GM12878 (cell line): ENCODE data around the gene TBRG4. TPM values are rescaled to one million over a fixed set of nuclear protein-coding genes. Genes with fewer than 3 reads are reported as not detected.
"Not testable (repeated sequence)": the region's sequence is repeated elsewhere in the genome, so short reads cannot be mapped to it uniquely, and the experiment has no call there.

ENCODE experiments used
- ATAC-seq: fragments of 200-7000 bp; cut with Tn5 transposase; 3 replicates; pipeline ENCODE4 v1.9.1; 2020; ENCODE audit warnings: mild to moderate bottlenecking, moderate library complexity
- BruUV-seq: library from RNA; stranded (reverse); fragments of 400-500 nt; replicated peaks from 2 replicates; lab custom pipeline; 2021; lab: Mats Ljungman, UMichigan
- CTCF ChIA-PET: fragments of 300-600 bp; sonication (Branson Sonifier 250); formaldehyde crosslinking; extraction: SDS; loops from one replicate; lab custom pipeline; 2021; ENCODE audit warnings: inconsistent platforms; lab: Yijun Ruan, JAX
- POLR2A ChIA-PET: fragments of 350-600 bp; formaldehyde crosslinking; extraction: SDS; loops from one replicate; lab custom pipeline; 2021; ENCODE audit warnings: inconsistent platforms; lab: Charles Lee
- RAD21 ChIA-PET: fragments of 300-600 bp; sonication (Branson Sonifier 250); formaldehyde crosslinking; loops from one replicate; lab custom pipeline; 2023; ENCODE audit warnings: antibody characterized with exemption; ENCODE audit not compliant: unreplicated experiment; lab: Charles Lee
- SMC1A ChIA-PET: fragments of 300-600 bp; sonication (Branson Sonifier 250); formaldehyde crosslinking; loops from one replicate; lab custom pipeline; 2023; ENCODE audit not compliant: unreplicated experiment, uncharacterized antibody; lab: Charles Lee
- DNase-seq: peaks from one replicate; pipeline ENCODE4 v3.0.0-alpha.2; 2011; ENCODE audit warnings: low read depth, low spot score
- FAIRE-seq: peaks from 3 replicates; lab custom pipeline; 2011; peaks lifted over from hg19 to GRCh38; lab: Jason Lieb, UNC
- H2AFZ ChIP-seq: 2 replicates; pipeline ENCODE4 v1.6.0; 2011; ENCODE audit warnings: low read depth, low read length, control low read depth; ENCODE audit not compliant: control insufficient read depth
- H3K27ac ChIP-seq: 2 replicates; pipeline ENCODE4 v1.5.1; 2011; ENCODE audit warnings: control low read depth; ENCODE audit not compliant: control insufficient read depth, insufficient read depth
- H3K27me3 ChIP-seq, 2 experiments: replicated peaks in 1 of 2; 2 replicates each; pipeline versions ENCODE4 v1.6.0 to v1.6.1; 2011; ENCODE audit warnings: low read length in 1 of 2; ENCODE audit not compliant: control insufficient read depth in 2 of 2, insufficient read depth in 2 of 2
- H3K36me3 ChIP-seq, 2 experiments: 2 replicates each; pipeline ENCODE4 v1.5.1; 2011; ENCODE audit warnings: low read length in 1 of 2; ENCODE audit not compliant: control insufficient read depth in 2 of 2, insufficient read depth in 2 of 2
- H3K4me1 ChIP-seq: 2 replicates; pipeline ENCODE4 v1.6.1; 2011; ENCODE audit warnings: mild to moderate bottlenecking, low read length, moderate library complexity, mixed read lengths; ENCODE audit not compliant: control insufficient read depth, insufficient read depth
- H3K4me2 ChIP-seq: 2 replicates; pipeline ENCODE4 v1.6.0; 2011; ENCODE audit warnings: control low read depth; ENCODE audit not compliant: control insufficient read depth, insufficient read depth
- H3K4me3 ChIP-seq: fragments of 200-600 bp; sonication (generic); 2 replicates; pipeline ENCODE4 v1.5.1; 2016
- H3K79me2 ChIP-seq: 2 replicates; pipeline ENCODE4 v1.6.0; 2011; ENCODE audit warnings: low read length; ENCODE audit not compliant: control insufficient read depth, insufficient read depth
- H3K9ac ChIP-seq: 2 replicates; pipeline ENCODE4 v1.8.0; 2011; ENCODE audit warnings: low read length, control low read depth, mixed read lengths; ENCODE audit not compliant: control insufficient read depth, insufficient read depth
- H3K9me3 ChIP-seq: replicated peaks from 3 replicates; pipeline ENCODE4 v1.5.1; 2011; ENCODE audit warnings: mild to moderate bottlenecking, low read length; ENCODE audit not compliant: control insufficient read depth, insufficient read depth
- H4K20me1 ChIP-seq: 2 replicates; pipeline ENCODE4 v1.6.0; 2011; ENCODE audit not compliant: control insufficient read depth, insufficient read depth
- CREB1 ChIP-seq: IDR thresholded peaks from 2 replicates; pipeline ENCODE4 v1.6.1; 2012; ENCODE audit warnings: low read depth, mild to moderate bottlenecking, inconsistent platforms
- MEF2A ChIP-seq: IDR thresholded peaks from 2 replicates; pipeline ENCODE4 v1.6.1; 2011; ENCODE audit warnings: low read depth, mild to moderate bottlenecking, low read length, moderate library complexity; ENCODE audit not compliant: insufficient read depth
- NBN ChIP-seq: fragments of 450-650 bp; IDR thresholded peaks from 2 replicates; pipeline ENCODE4 v1.6.1; 2016
- POLR2A ChIP-seq: IDR thresholded peaks from 2 replicates; pipeline ENCODE4 v1.6.1; 2011; ENCODE audit warnings: low read depth, mild to moderate bottlenecking, low read length
- RELA ChIP-seq: fragments of 450-650 bp; IDR thresholded peaks from 2 replicates; pipeline ENCODE4 v1.8.0; 2014; ENCODE audit warnings: borderline replicate concordance; ENCODE audit not compliant: partially characterized antibody
- SIX5 ChIP-seq: IDR thresholded peaks from 2 replicates; pipeline ENCODE4 v1.6.1; 2011; ENCODE audit warnings: mild to moderate bottlenecking, low read depth, low read length, moderate library complexity; ENCODE audit not compliant: severe bottlenecking
- STAT1 ChIP-seq: fragments of 450-650 bp; conservative IDR thresholded peaks from 2 replicates; pipeline ENCODE4 v1.6.1; 2014; ENCODE audit warnings: antibody characterized with exemption, mild to moderate bottlenecking
- TCF7 ChIP-seq: IDR thresholded peaks from 2 replicates; pipeline ENCODE4 v1.6.1; 2014; ENCODE audit warnings: antibody characterized with exemption, borderline replicate concordance
- ZBTB40 ChIP-seq: fragments of 450-650 bp; IDR thresholded peaks from 2 replicates; pipeline ENCODE4 v1.6.1; 2016; ENCODE audit warnings: mild to moderate bottlenecking, moderate library complexity, borderline replicate concordance
- ZNF384 ChIP-seq: IDR thresholded peaks from 2 replicates; pipeline ENCODE4 v1.6.1; 2012; ENCODE audit warnings: low read depth, mild to moderate bottlenecking, low read length, improper control_type of control experiment, borderline replicate concordance
- ZZZ3 ChIP-seq: IDR thresholded peaks from 2 replicates; pipeline ENCODE4 v1.6.1; 2011; ENCODE audit warnings: low read depth; ENCODE audit not compliant: control insufficient read depth, insufficient read length
- WGBS: methylation state at CpG from one replicate; pipeline ENCODE4 v1.1.6; 2016; ENCODE audit warnings: low lambda C conversion rate; ENCODE audit not compliant: insufficient replicate concordance, insufficient coverage; ENCODE audit errors: missing lambda C conversion rate; 5-methylcytosine and 5-hydroxymethylcytosine counted together
- in situ Hi-C: fragments of 300-500 bp; cut with MboI; formaldehyde crosslinking; loops from 9 replicates; pipeline ENCODE4 v1.14.3; 2018; ENCODE audit warnings: mixed read lengths
- intact Hi-C: fragments of 100-400 bp; cut with micrococcal nuclease; formaldehyde crosslinking; loops from one replicate; pipeline ENCODE4 v1.14.2; 2022; ENCODE audit not compliant: unreplicated experiment
- polyA plus RNA-seq, 11 experiments: library from polyadenylated mRNA; depleted of rRNA in 4 of 11; unstranded in 6 of 11; stranded (reverse) in 5 of 11; fragments of >200 nt; fragmentation: Nextera tagmentation in 4 of 11; fragmentation: Illumina TruSeq in 1 of 11; extraction: Ambion mirVana in 4 of 11; extraction: Trizol in 1 of 11; gene quantifications; 1 replicate in 1 of 11; 2 replicates in 10 of 11; pipeline versions ENCODE4 v1.2.1 to v1.2.3, GENCODE V29; 2011 to 2016; ENCODE audit warnings: inconsistent platforms in 2 of 11, missing spikeins in 2 of 11, low read depth in 1 of 11
- total RNA-seq, 4 experiments: library from RNA; depleted of rRNA in 3 of 4; stranded (reverse); fragments of >200 nt in 3 of 4; fragmentation: Illumina TruSeq in 1 of 4; extraction: Trizol in 1 of 4; gene quantifications; 2 replicates each; pipeline versions ENCODE4 v1.2.1 to v1.2.3, GENCODE V29; 2013 to 2021

Gene TBRG4
- total and polyA plus RNA-seq, 10 of the 15 experiments (the other 5 are each of a cell fraction or from before 2014, with no cell fraction given) = 8.4 to 130 (median 118) TPM

GRCh38 chr7:45155357-45155900 lies 43.9 kb upstream of the TBRG4 start:
- H3K27ac ChIP-seq = no peak overlapping the region
- no peak for TF ChIP-seq CREB1
- no peak for TF ChIP-seq RELA
- TF ChIP-seq MEF2A = no peak
- TF ChIP-seq ZZZ3 = no peak
- no peak for TF ChIP-seq POLR2A
- TF ChIP-seq ZNF384 = no peak
- no peak for TF ChIP-seq TCF7
- TF ChIP-seq NBN = no peak
- no peak for TF ChIP-seq SIX5
- no peak for TF ChIP-seq STAT1
- TF ChIP-seq ZBTB40 = no peak
- no peaks in the 10 kb centered on the region for H3K36me3 ChIP-seq
- H3K27me3 ChIP-seq = peaks cover 3 to 5% of the 10 kb centered on the region in 2 experiments; a peak in 2 of 4 replicates
- intact Hi-C loops (no loop called here), in situ Hi-C loops (loop anchor here (25.0 kb wide), 1 partner anchor 707 kb away; the partner anchor contains the start of gene CCDC201)
- H3K79me2 ChIP-seq = no peaks in the 10 kb centered on the region
- no peak overlapping the region for H3K9ac ChIP-seq
- RAD21 ChIA-PET = no interaction called here
- no peak overlapping the region for H3K4me3 ChIP-seq
- 48% methylated on average over 9 of the region's 9 CpGs for WGBS
- CTCF ChIA-PET = interaction anchor here (8.9 kb wide), 1 partner anchor 104 kb away, joined by 58 read pairs; no protein-coding TSS in a partner anchor
- no peak for FAIRE-seq
- H4K20me1 ChIP-seq = no peaks in the 10 kb centered on the region
- peaks cover 2% of the 10 kb centered on the region for H3K4me1 ChIP-seq
- POLR2A ChIA-PET = no interaction called here
- DNase-seq = no peak
- SMC1A ChIA-PET = interaction anchor here (4.3 kb wide), 1 partner anchor 105 kb away, joined by 19 read pairs; no protein-coding TSS in a partner anchor
- no peak for ATAC-seq
- no peaks in the 10 kb centered on the region for H3K9me3 ChIP-seq
- no peak overlapping the region for H2AFZ ChIP-seq
- H3K4me2 ChIP-seq = no peak overlapping the region
- no TSS peak for BruUV-seq

GRCh38 chr7:45153861-45154260 lies 42.4 kb upstream of the TBRG4 start:
- in situ Hi-C loops (loop anchor here (5.0 to 25.0 kb wide), 2 partner anchors 98 to 708 kb away; partner anchors contain the start of gene CCDC201), intact Hi-C loops (loop anchor here (1.0 kb wide), 2 partner anchors 106 to 700 kb away; no protein-coding TSS in a partner anchor)
- 44% methylated on average over 8 of the region's 8 CpGs for WGBS
- DNase-seq, H3K79me2 ChIP-seq, H4K20me1 ChIP-seq, H3K36me3 ChIP-seq, FAIRE-seq, ATAC-seq, H3K4me2 ChIP-seq, H3K27ac ChIP-seq, BruUV-seq, H3K4me3 ChIP-seq, H2AFZ ChIP-seq, H3K4me1 ChIP-seq, POLR2A ChIA-PET, H3K27me3 ChIP-seq, H3K9me3 ChIP-seq, H3K9ac ChIP-seq: not testable (repeated sequence)
- CTCF ChIA-PET = interaction anchor here (0.6 to 8.9 kb wide), 4 partner anchors 10 to 355 kb away, joined by 3 to 58 read pairs (median 3); no protein-coding TSS in a partner anchor
- SMC1A ChIA-PET = interaction anchor here (0.9 to 4.3 kb wide), 2 partner anchors 75 to 106 kb away, joined by 3 to 19 read pairs; no protein-coding TSS in a partner anchor
- RAD21 ChIA-PET = interaction anchor here (0.8 to 2.8 kb wide), 2 partner anchors 105 to 699 kb away, joined by 4 to 11 read pairs; no protein-coding TSS in a partner anchor
